GM23248 (cell line): Measurements from ENCODE around the gene ARSG. TPM values are rescaled to one million over a fixed set of nuclear protein-coding genes. Genes with fewer than 3 reads are reported as not detected.
"Not testable (repeated sequence)": the region's sequence is repeated elsewhere in the genome, so short reads cannot be mapped to it uniquely, and the experiment has no call there.

Experiments used
- DNase-seq: peaks from one replicate; pipeline ENCODE4 v3.0.0-alpha.2; 2015
- H2AFZ ChIP-seq: fragments of 200-600 bp; sonication (generic); 2 replicates; pipeline ENCODE4 v1.6.1; 2016; ENCODE audit warnings: antibody characterized with exemption
- H3F3A ChIP-seq: fragments of 200-600 bp; sonication (generic); 2 replicates; pipeline ENCODE4 v1.6.1; 2016; ENCODE audit warnings: mild to moderate bottlenecking, antibody characterized with exemption, mixed run types; ENCODE audit not compliant: insufficient read depth
- H3K27ac ChIP-seq: fragments of 200-600 bp; sonication (generic); 2 replicates; pipeline ENCODE4 v1.5.1; 2016; ENCODE audit warnings: mild to moderate bottlenecking
- H3K27me3 ChIP-seq: fragments of 200-600 bp; sonication (generic); replicated peaks from 2 replicates; pipeline ENCODE4 v1.6.1; 2016; ENCODE audit warnings: mild to moderate bottlenecking; ENCODE audit not compliant: insufficient read depth
- H3K36me3 ChIP-seq: fragments of 200-600 bp; sonication (generic); 2 replicates; pipeline ENCODE4 v1.6.1; 2016; ENCODE audit warnings: low read depth, mild to moderate bottlenecking
- H3K4me1 ChIP-seq: fragments of 200-600 bp; sonication (generic); 2 replicates; pipeline ENCODE4 v1.6.1; 2016; ENCODE audit warnings: mild to moderate bottlenecking; ENCODE audit not compliant: insufficient read depth
- H3K4me2 ChIP-seq: fragments of 200-600 bp; sonication (generic); one replicate; pipeline ENCODE4 v1.6.1; 2016; ENCODE audit warnings: mild to moderate bottlenecking; ENCODE audit not compliant: unreplicated experiment
- H3K4me3 ChIP-seq: fragments of 200-600 bp; sonication (generic); 2 replicates; pipeline ENCODE4 v1.5.1; 2016; ENCODE audit warnings: mild to moderate bottlenecking
- H3K79me2 ChIP-seq: fragments of 200-600 bp; sonication (generic); 2 replicates; pipeline ENCODE4 v1.6.1; 2016; ENCODE audit warnings: mild to moderate bottlenecking; ENCODE audit not compliant: insufficient read depth
- H3K9ac ChIP-seq: fragments of 200-600 bp; sonication (generic); 2 replicates; pipeline ENCODE4 v1.6.1; 2016; ENCODE audit warnings: mild to moderate bottlenecking
- H3K9me2 ChIP-seq: fragments of 200-600 bp; sonication (generic); 2 replicates; pipeline ENCODE4 v1.6.1; 2016; ENCODE audit warnings: mixed run types, mild to moderate bottlenecking, moderate library complexity; ENCODE audit not compliant: insufficient read depth
- H3K9me3 ChIP-seq: fragments of 200-600 bp; sonication (generic); one replicate; pipeline ENCODE4 v1.6.1; 2017; ENCODE audit warnings: low read depth
- H4K20me1 ChIP-seq: fragments of 200-600 bp; sonication (generic); 2 replicates; pipeline ENCODE4 v1.6.0; 2016; ENCODE audit not compliant: insufficient read depth
- EZH2 ChIP-seq: fragments of 200-600 bp; sonication (generic); IDR thresholded peaks from 2 replicates; pipeline ENCODE4 v1.6.1; 2018; ENCODE audit warnings: antibody characterized with exemption, mild to moderate bottlenecking; ENCODE audit not compliant: insufficient read depth, poor library complexity, severe bottlenecking
- EZH2phosphoT487 ChIP-seq: fragments of 200-600 bp; sonication (generic); IDR thresholded peaks from 2 replicates; pipeline ENCODE4 v1.6.1; 2018; ENCODE audit warnings: antibody characterized with exemption, moderate library complexity, mild to moderate bottlenecking, low read depth; ENCODE audit not compliant: insufficient read depth
- WGBS, 2 experiments: methylation state at CpG; one replicate each; pipeline ENCODE4 v1.1.6; 2015 to 2017; ENCODE audit warnings: low lambda C conversion rate in 2 of 2, low coverage in 1 of 2; ENCODE audit errors: missing lambda C conversion rate in 2 of 2; 5-methylcytosine and 5-hydroxymethylcytosine counted together
- in situ Hi-C: fragments of 300-500 bp; cut with MboI; formaldehyde crosslinking; loops from 2 replicates; pipeline ENCODE4 v1.15.0; 2020
- polyA plus RNA-seq: library from polyadenylated mRNA; unstranded; fragments of >200 nt; fragmentation: Nextera tagmentation; extraction: Ambion mirVana; gene quantifications from 2 replicates; pipeline ENCODE4 v1.2.1, GENCODE V29; 2016
- total RNA-seq: library from RNA; depleted of rRNA; stranded (reverse); fragments of >200 nt; shearing (Covaris generic); gene quantifications from 2 replicates; pipeline ENCODE4 v1.2.3, GENCODE V29; 2014

ARSG gene
- total and polyA plus RNA-seq, 2 experiments from 2014 or later, result 2.8 to 5.6 TPM

GRCh38 chr17:68327823-68328557, 36.7 kb downstream of the ARSG start:
- no peak overlapping the region for H3K4me3 ChIP-seq
- DNase-seq, result no peak
- H3K36me3 ChIP-seq, result no peaks in the 10 kb centered on the region
- no peak overlapping the region for H2AFZ ChIP-seq
- no peak overlapping the region for H3K9ac ChIP-seq
- no peaks in the 10 kb centered on the region for H3F3A ChIP-seq
- H3K9me2 ChIP-seq, result no peaks in the 10 kb centered on the region
- in situ Hi-C loops, result no loop called here
- H3K4me1 ChIP-seq, result no peaks in the 10 kb centered on the region
- no peak overlapping the region for H3K27ac ChIP-seq
- 60 to 64% methylated on average over 8 of the region's 8 CpGs for WGBS, 2 experiments
- H4K20me1 ChIP-seq, result no peaks in the 10 kb centered on the region
- no peak for TF ChIP-seq EZH2
- TF ChIP-seq EZH2phosphoT487, result no peak
- no peak overlapping the region for H3K4me2 ChIP-seq
- H3K27me3 ChIP-seq, result no peaks in the 10 kb centered on the region
- H3K79me2 ChIP-seq, result no peaks in the 10 kb centered on the region
- no peaks in the 10 kb centered on the region for H3K9me3 ChIP-seq

GRCh38 chr17:68328676-68329075, 37.4 kb downstream of the ARSG start:
- Histone ChIP-seq H3K9ac (no peak overlapping the region), H3K79me2 (no peaks in the 10 kb centered on the region), H3F3A (no peaks in the 10 kb centered on the region), H3K4me3 (no peak overlapping the region), H3K4me1 (no peaks in the 10 kb centered on the region), H2AFZ (no peak overlapping the region), H3K9me3 (no peaks in the 10 kb centered on the region), H3K4me2 (no peak overlapping the region), H3K9me2 (no peaks in the 10 kb centered on the region), H4K20me1 (no peaks in the 10 kb centered on the region), H3K36me3 (no peaks in the 10 kb centered on the region), H3K27me3 (no peaks in the 10 kb centered on the region), H3K27ac (no peak overlapping the region)
- in situ Hi-C loops, result no loop called here
- WGBS, 2 experiments, result 47 to 54% methylated on average over 4 of the region's 4 CpGs
- TF ChIP-seq EZH2 (no peak), EZH2phosphoT487 (no peak)
- no peak for DNase-seq

GRCh38 chr17:68329331-68329730, 38.0 kb downstream of the ARSG start:
- Histone ChIP-seq H3K4me3 (no peak overlapping the region), H4K20me1 (no peaks in the 10 kb centered on the region), H3K4me1 (no peaks in the 10 kb centered on the region), H2AFZ (no peak overlapping the region), H3K79me2 (no peaks in the 10 kb centered on the region), H3K36me3 (no peaks in the 10 kb centered on the region), H3K27ac (no peak overlapping the region), H3K4me2 (no peak overlapping the region), H3F3A (no peaks in the 10 kb centered on the region), H3K9me2 (no peaks in the 10 kb centered on the region), H3K9me3 (no peaks in the 10 kb centered on the region), H3K9ac (no peak overlapping the region), H3K27me3 (no peaks in the 10 kb centered on the region)
- no peak for TF ChIP-seq EZH2phosphoT487
- TF ChIP-seq EZH2, result no peak
- in situ Hi-C loops, result no loop called here
- no peak for DNase-seq
- WGBS, 2 experiments, result 67 to 77% methylated on average over 7 of the region's 7 CpGs

- H3F3A ChIP-seq, H3K9me2 ChIP-seq, H3K4me1 ChIP-seq, H3K27me3 ChIP-seq, H3K79me2 ChIP-seq, H3K27ac ChIP-seq, H3K9ac ChIP-seq, H3K9me3 ChIP-seq, H3K36me3 ChIP-seq, H2AFZ ChIP-seq, H3K4me2 ChIP-seq, DNase-seq, in situ Hi-C loops, H3K4me3 ChIP-seq, H4K20me1 ChIP-seq: not testable (repeated sequence)
- 86 to 89% methylated on average over 12 of the region's 12 CpGs for WGBS, 2 experiments
These were observed 40.6 kb downstream of the ARSG start for GRCh38 chr17:68331932-68332331.

- no peak overlapping the region for H3K4me2 ChIP-seq
- H4K20me1 ChIP-seq, result no peaks in the 10 kb centered on the region
- 80 to 87% methylated on average over 9 of the region's 9 CpGs for WGBS, 2 experiments
- no peak overlapping the region for H3K4me3 ChIP-seq
- H3K9me3 ChIP-seq, result no peaks in the 10 kb centered on the region
- H3K9ac ChIP-seq, result no peak overlapping the region
- H3K4me1 ChIP-seq, result no peaks in the 10 kb centered on the region
- in situ Hi-C loops, result no loop called here
- H3K79me2 ChIP-seq, result no peaks in the 10 kb centered on the region
- H3K36me3 ChIP-seq, result no peaks in the 10 kb centered on the region
- DNase-seq, result peak; percentile 12
- no peaks in the 10 kb centered on the region for H3F3A ChIP-seq
- H3K9me2 ChIP-seq, result no peaks in the 10 kb centered on the region
- no peak overlapping the region for H2AFZ ChIP-seq
- no peak overlapping the region for H3K27ac ChIP-seq
- TF ChIP-seq EZH2phosphoT487 (no peak), EZH2 (no peak)
- H3K27me3 ChIP-seq, result no peaks in the 10 kb centered on the region
These were observed 43.1 kb downstream of the ARSG start for GRCh38 chr17:68334393-68334792.
